Activated CD8-positive, alpha-beta memory T cell treated with anti-CD3 and anti-CD28 coated beads, Interleukin-2, amount 50 U/mL, for 4 hours (primary cell): ENCODE measurements around the gene ATG4A.

Source experiments
- DNase-seq: peaks from one replicate; pipeline ENCODE4 v3.0.0-alpha.2; 2020

The ATG4A gene

GRCh38 chrX:108123591-108124366 is 32.2 kb downstream of the ATG4A start:
- no peak for DNase-seq

- no peak for DNase-seq
These were observed 35.1 kb downstream of the ATG4A start for GRCh38 chrX:108126661-108127060.

GRCh38 chrX:108127152-108127551 is 35.6 kb downstream of the ATG4A start:
- no peak for DNase-seq

- DNase-seq: no peak
These were observed 39.3 kb downstream of the ATG4A start for GRCh38 chrX:108130889-108131288.

DNA sequence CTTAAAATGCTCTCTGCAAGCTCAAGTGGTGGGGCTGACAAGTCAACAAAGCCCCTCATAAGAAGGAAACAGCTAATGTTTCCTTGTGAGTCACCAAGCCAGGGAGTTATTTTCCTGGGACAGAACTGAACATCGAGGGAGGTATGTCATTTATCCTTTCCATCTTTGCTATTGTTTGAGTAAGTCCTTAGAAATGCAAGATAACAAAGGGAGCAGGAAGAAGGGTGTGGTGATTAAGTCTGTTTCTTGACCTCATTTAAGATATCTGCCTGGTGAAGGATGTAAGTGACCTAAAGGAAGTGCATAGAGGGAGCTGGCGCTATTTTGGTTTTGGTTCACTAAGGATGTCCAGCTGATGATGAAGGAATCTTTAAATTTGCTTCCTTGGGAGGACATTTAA is 39.9 kb downstream of the ATG4A start:
- DNase-seq: no peak

GRCh38 chrX:108132034-108132433 is 40.5 kb downstream of the ATG4A start:
- DNase-seq: no peak

GRCh38 chrX:108132876-108133275 is 41.3 kb downstream of the ATG4A start:
- DNase-seq: no peak

DNA sequence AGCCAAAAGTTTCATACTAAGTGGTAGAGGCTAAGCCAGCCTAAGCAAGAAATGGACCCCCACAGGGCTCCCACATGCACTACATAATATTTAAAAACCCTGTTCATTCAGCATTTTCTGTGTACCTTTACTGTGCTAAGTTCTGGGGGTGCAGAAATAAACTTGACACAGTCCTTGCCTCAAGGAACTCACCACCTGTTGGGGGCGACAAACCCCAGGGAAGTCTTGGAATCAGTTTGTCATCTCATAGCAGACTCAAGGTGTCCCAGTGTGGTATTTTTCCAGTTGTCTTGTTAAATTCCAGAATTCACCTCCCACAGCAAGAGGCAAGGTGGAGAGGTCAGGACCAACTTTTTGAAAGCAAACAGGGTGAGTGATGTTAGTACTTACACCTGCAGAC is 43.1 kb downstream of the ATG4A start:
- DNase-seq: no peak

DNA sequence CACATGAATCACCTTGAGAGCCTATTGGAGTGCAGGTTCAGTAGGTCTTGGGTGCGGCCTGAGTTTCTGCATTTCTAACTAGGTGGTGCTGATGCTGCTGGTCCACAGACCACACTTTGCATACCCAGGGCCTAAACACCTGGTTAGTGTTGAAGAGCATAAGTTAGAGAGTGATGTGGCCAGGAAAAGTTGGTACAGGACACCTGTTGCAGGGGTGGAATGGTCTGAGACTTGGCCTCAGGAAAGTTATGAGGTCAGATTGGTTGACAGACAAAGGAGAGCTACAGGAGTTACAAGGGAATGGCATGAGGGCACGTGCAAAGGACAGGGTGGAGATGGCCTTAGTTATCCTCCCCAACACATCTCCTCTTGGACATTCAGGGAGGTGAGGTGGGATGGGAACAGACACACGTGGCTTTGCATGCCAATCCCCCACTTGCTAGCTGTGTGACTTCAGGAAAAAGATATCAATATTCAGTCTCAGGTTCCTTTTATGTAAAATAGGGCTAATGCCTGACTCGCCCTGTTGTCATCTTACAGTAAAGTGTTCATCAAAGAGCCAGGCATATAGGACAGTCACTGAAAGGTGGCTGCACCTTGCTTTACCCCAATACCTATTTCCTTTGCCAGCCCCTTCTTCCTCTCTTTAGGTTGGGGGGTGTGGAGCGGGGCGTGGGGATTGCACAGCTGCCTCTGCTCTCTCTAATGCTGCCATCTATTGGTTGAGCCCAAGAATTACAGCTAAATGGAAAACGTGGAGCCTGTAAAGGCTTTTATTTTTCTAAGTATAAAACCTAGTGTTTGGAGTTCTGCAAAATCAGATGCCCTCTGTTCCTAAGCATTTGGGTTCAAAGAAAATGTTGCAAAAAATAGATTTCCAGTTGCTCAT is 47.5 kb downstream of the ATG4A start:
- no peak for DNase-seq

GRCh38 chrX:108148524-108148923 is 56.9 kb downstream of the ATG4A start:
- DNase-seq: no peak

- DNase-seq: no peak
These were observed 64.5 kb downstream of the ATG4A start for GRCh38 chrX:108156082-108156481.

- DNase-seq: no peak
These were observed 65.4 kb downstream of the ATG4A start for GRCh38 chrX:108156934-108157466.

DNA sequence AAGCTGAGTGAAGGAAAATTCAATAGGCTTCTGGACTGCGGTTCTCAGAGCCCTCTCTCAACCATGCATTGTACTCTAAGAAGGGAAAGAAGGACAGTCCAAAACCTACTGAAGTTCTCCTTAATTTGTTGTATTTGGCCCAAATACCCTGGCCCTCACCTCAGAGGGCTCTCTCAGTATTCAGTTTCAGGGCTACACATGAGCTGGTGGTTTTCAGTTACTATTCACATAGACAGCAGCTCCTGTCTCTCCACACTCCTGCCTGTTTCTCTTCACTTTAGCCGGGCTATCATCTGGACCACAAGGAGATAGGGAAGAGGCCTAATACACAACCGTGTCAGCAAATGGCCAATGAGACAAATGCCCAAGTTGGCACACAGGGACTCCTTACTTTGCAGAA is 66.0 kb downstream of the ATG4A start:
- DNase-seq: no peak

GRCh38 chrX:108159028-108159670 is 67.6 kb downstream of the ATG4A start:
- no peak for DNase-seq

DNA sequence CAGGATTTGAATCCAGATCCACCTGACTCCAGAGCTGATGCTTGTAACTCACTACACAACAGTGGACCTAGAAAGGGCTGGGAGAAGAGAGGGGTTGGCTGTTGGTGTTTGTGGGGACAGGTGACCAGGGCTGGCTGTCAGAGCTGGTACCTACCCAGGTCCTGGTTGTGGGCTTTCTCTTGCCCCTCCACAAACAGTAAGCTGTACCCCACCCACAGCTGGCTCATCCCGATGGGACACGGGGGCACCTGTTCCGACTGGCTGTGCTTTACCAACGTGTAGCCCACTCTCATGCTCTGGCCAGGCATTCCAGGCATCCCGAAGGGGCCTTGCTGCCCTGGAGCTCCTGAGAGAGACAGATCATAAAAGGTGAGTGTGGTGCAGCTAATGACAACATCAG is 68.7 kb downstream of the ATG4A start:
- DNase-seq: no peak

GRCh38 chrX:108162265-108162664 is 70.7 kb downstream of the ATG4A start:
- DNase-seq: no peak

DNA sequence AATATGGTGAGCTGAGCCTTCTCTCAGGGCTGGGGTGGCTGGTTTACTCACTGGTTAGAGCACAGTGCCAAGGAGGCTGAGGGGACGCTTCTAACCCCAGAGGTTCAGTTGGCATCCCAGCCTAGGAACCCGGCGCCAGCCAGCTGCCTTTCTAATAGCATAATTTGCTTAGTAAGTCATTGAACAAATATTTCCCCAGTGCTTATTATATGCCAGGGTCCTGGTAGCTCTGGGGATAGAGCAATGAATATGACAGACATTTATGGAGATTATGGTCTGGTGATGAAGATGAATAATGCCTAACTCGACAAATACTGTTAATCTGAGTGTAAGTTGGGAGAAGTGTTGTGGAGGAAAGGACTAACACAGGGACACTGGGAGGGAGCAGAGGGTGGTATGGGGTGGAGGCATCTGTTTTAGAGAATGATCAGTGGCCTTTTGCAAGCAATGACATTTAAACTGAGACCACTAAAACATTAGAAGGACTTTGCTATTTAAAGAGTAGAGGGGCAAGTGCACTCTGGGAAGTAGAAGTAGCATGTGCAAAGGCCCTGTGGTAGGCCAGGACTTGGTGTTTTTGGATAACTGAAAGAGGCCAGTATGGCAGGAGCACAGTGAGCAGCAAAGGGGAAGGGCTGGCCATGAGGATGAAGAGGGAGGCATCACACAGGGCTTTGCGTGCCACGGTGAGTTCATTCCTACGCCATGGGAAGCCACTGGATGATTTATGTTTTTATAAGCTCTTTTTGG is 71.9 kb downstream of the ATG4A start:
- DNase-seq: no peak

DNA sequence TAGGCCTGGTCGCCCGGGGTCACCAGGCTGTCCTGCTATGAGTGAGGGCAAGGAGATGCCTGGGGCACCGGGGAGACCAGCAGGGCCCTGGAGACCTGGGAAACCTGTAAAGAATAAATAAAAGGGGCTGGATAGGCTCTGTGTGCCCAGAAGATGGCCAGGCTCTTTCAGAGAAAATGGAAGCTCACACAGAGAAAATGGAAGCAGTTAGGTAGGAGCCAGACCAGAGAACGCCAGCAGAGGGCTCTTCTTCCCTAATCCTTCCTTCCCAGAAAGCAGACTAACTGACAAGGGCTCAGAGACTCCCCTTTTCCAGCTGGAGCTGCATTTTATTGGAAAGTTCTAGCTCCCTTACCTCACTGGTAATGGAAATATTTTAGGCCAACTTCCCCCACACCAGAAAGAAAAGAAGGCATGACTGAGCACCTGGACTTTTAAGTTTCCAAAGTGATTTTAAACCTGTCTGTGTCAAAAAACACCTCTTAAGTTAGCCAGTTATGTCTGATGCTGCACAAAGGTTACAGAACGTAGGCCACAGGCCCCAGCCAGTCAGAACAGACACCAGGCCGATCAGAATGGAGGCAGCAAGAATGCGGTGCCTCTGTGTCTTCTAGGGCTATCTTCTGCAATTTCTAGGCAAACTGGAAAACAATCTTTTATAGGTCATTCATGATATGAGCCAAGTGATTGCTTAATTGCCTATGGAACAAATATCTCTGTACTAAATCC is 74.0 kb downstream of the ATG4A start:
- DNase-seq: no peak

GRCh38 chrX:108167211-108167872 is 75.8 kb downstream of the ATG4A start:
- no peak for DNase-seq

- no peak for DNase-seq
These were observed 77.6 kb downstream of the ATG4A start for GRCh38 chrX:108168961-108169740.

DNA sequence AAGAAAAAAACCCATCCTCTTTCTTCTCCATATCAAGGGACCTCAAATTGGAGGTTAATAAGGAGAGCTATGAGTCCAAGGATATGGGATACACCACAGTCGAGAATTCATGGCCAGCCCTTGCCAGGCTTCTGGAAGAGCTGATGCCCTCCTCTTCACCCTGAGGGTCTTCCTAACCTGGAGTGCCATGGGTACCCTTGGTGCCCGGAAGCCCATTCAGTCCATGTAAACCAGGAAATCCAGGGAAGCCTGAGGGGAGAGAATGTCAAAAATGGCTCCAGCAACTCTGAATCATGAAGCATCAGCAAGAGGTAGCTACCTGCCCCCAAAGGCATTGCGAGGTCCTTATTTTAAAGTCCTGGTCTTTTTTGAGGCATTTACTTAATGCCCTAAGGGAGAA is 78.2 kb downstream of the ATG4A start:
- no peak for DNase-seq
